ENCODE measurements around the gene C11orf16. TPM values are rescaled to one million over a fixed set of nuclear protein-coding genes. Genes with fewer than 3 reads are reported as not detected.
A peak's percentile ranks its signal among the peaks of the same experiment; 100 is the strongest.

The C11orf16 gene
- total and polyA plus RNA-seq, 2 of the 8 experiments (the other 6 are each of a cell fraction or from before 2014, with no cell fraction given): 0.08 TPM; not detected in 1

DNA sequence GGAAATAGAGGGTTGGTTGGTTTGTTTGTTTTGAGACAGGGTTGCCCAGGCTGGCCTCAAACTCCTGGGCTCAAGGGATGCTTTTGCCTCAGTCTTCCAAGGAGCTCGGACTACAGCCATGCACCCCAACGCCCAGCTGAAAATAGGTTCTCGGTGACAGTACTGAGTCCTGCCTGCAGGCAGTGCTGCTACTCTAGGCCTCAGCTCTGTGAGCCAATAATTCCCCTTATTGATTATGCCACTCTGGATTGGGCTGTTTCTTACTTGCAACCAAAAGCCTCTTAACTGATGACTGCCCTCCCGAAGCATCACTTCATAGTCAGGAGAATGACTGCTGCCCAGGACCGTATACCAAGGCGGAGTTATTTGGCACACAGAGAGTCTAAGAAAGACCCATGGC, 1.2 kb upstream of the C11orf16 start:
- Histone ChIP-seq H4K8ac (ENCODE audit: extremely low read depth, insufficient read depth, low read length) (no peak overlapping the region), H3K4me3 (ENCODE audit: extremely low read depth in 1 of 4, insufficient read depth in 2 of 4, low read depth in 3 of 4, low read length in 4 of 4) (no peak overlapping the region), H3K56ac (replicated peaks; ENCODE audit: insufficient read length, low read depth, low read length) (no peak overlapping the region), H4K5ac (ENCODE audit: insufficient read length, low read depth, low read length) (no peak overlapping the region), H2BK120ac (replicated peaks; ENCODE audit: low read depth, low read length) (no peak overlapping the region), H3K4ac (replicated peaks; ENCODE audit: insufficient read length, low read depth, low read length) (no peak overlapping the region), H2BK20ac (ENCODE audit: low read length) (no peak overlapping the region), H2BK15ac (ENCODE audit: low read length) (no peak overlapping the region), H3K9ac (replicated peaks in 1 of 4; ENCODE audit: extremely low read depth in 1 of 4, low read depth in 3 of 4, low read length in 3 of 4) (no peak overlapping the region), H4K91ac (replicated peaks; ENCODE audit: insufficient read length, low read length) (no peak overlapping the region), H3K18ac (ENCODE audit: extremely low read depth, low read length) (no peak overlapping the region), H3K4me2 (ENCODE audit: insufficient read depth in 1 of 2, low read depth in 2 of 2, low read length in 2 of 2) (no peak overlapping the region), H3K23ac (ENCODE audit: insufficient read length) (no peak overlapping the region), H2AFZ (ENCODE audit: low read length) (no peak overlapping the region), H4K20me1 (replicated peaks in 1 of 2; ENCODE audit: control insufficient read depth in 1 of 2, insufficient read depth in 2 of 2, low read length in 2 of 2) (no peaks in the 10 kb centered on the region), H3K23me2 (ENCODE audit: low read depth, low read length) (no peaks in the 10 kb centered on the region), H3K9me3 (ENCODE audit: insufficient read depth in 2 of 2, low read depth in 1 of 2, low read length in 1 of 2) (no peaks in the 10 kb centered on the region), H3K79me2 (ENCODE audit: control insufficient read depth in 1 of 2, insufficient read depth in 2 of 2, low read length in 2 of 2) (no peaks in the 10 kb centered on the region), H2BK12ac (ENCODE audit: low read depth, low read length) (no peak overlapping the region), H3K27ac (ENCODE audit: low read depth, low read length) (no peak overlapping the region), H3K14ac (ENCODE audit: insufficient read length) (no peak overlapping the region), H3K4me1 (replicated peaks in 1 of 4; ENCODE audit: control insufficient read depth in 3 of 4, insufficient read depth in 4 of 4, low read length in 3 of 4) (peaks cover 0 to 8% (median 1%) of the 10 kb centered on the region in 4 experiments; a peak in 2 of 7 replicates), H3K79me1 (ENCODE audit: low read depth, low read length) (no peaks in the 10 kb centered on the region), H2AK5ac (ENCODE audit: low read depth, low read length) (no peak overlapping the region), H2BK5ac (ENCODE audit: low read depth, low read length) (no peak overlapping the region), H3K36me3 (ENCODE audit: control insufficient read depth in 2 of 4, insufficient read depth in 4 of 4, low read length in 3 of 4) (no peaks in the 10 kb centered on the region), H3K27me3 (replicated peaks in 1 of 4; ENCODE audit: control insufficient read depth in 3 of 4, extremely low read depth in 1 of 4, insufficient read depth in 3 of 4, low read length in 3 of 4) (no peaks in the 10 kb centered on the region)
- POLR2A ChIA-PET (ENCODE audit: partially characterized antibody): interaction anchor here (0.9 to 1.2 kb wide), 3 partner anchors 9 to 245 kb away, joined by 3 to 4 read pairs (median 4); partner anchors contain the start of gene ASCL3
- DNase-seq (ENCODE audit: low read depth in 1 of 2, low spot score in 2 of 2) (no peak), FAIRE-seq (peak; percentile 48)
- CTCF ChIA-PET (ENCODE audit: partially characterized antibody): interaction anchor here (0.7 to 2.6 kb wide), 14 partner anchors 9 to 601 kb away, joined by 3 to 14 read pairs (median 4); partner anchors contain the start of genes ASCL3 and TMEM9B
- WGBS, 2 experiments (ENCODE audit: extremely low coverage in 1 of 2, insufficient coverage in 1 of 2, insufficient read length in 1 of 2, insufficient replicate concordance in 2 of 2, low coverage in 1 of 2, low lambda C conversion rate in 2 of 2, missing lambda C conversion rate in 1 of 2): 93% methylated on average over 6 of the region's 6 CpGs; no CpG with 5 or more reads in 1 of the 2 experiments
- no peak for TF ChIP-seq CBX5 (IDR thresholded peaks at IDR 0.05; ENCODE audit: low read depth, low read length)
